HG03045 (cell line): ENCODE data around the gene NFE2.
"Not testable (repeated sequence)": the region's sequence is repeated elsewhere in the genome, so short reads cannot be mapped to it uniquely, and the experiment has no call there.

Experiments used
- ATAC-seq: cut with Tn5 transposase; IDR thresholded peaks from one replicate; pipeline ENCODE4 v1.9.1; 2021; ENCODE audit warnings: mild to moderate bottlenecking, moderate library complexity; ENCODE audit not compliant: unreplicated experiment

Gene NFE2

GRCh38 chr12:54300732-54301427, at the start of gene NFE2:
Gene NFE2 (minus strand): TSS chr12:54301015. CDS start chr12:54295248, 5,767 bp downstream.
- ATAC-seq, result no peak

GRCh38 chr12:54349679-54350078, 48.9 kb upstream of the NFE2 start:
- no peak for ATAC-seq

GRCh38 chr12:54349036-54349435, 48.2 kb upstream of the NFE2 start:
- ATAC-seq, result no peak

- no peak for ATAC-seq
Measured at GRCh38 chr12:54341378-54342300, 40.8 kb upstream of the NFE2 start.

- no peak for ATAC-seq
Measured at GRCh38 chr12:54340846-54341245, 40.0 kb upstream of the NFE2 start.

- no peak for ATAC-seq
Measured at GRCh38 chr12:54338698-54339296, 38.0 kb upstream of the NFE2 start.

- no peak for ATAC-seq
Measured at GRCh38 chr12:54337854-54338650, 37.2 kb upstream of the NFE2 start.

GRCh38 chr12:54337280-54337842, 36.5 kb upstream of the NFE2 start:
- no peak for ATAC-seq

- ATAC-seq, result no peak
Measured at GRCh38 chr12:54333420-54334034, 32.7 kb upstream of the NFE2 start.

GRCh38 chr12:54331461-54331860, 30.6 kb upstream of the NFE2 start:
- ATAC-seq, result no peak

- ATAC-seq, result no peak
Measured at GRCh38 chr12:54330442-54330841, 29.6 kb upstream of the NFE2 start.

GRCh38 chr12:54329759-54330158, 28.9 kb upstream of the NFE2 start:
- no peak for ATAC-seq

GRCh38 chr12:54328595-54329337, 28.0 kb upstream of the NFE2 start:
- ATAC-seq, result no peak

GRCh38 chr12:54325442-54326109, 24.8 kb upstream of the NFE2 start:
- not testable (repeated sequence) for ATAC-seq

- peak; percentile 98 for ATAC-seq
Measured at GRCh38 chr12:54324617-54325441, 24.0 kb upstream of the NFE2 start, which contains the start of gene COPZ1. Gene COPZ1 (plus strand): TSS chr12:54325131. CDS start chr12:54325164, 33 bp downstream.

- no peak for ATAC-seq
Measured at GRCh38 chr12:54321363-54321762, 20.5 kb upstream of the NFE2 start.

- ATAC-seq, result not testable (repeated sequence)
Measured at GRCh38 chr12:54312309-54312708, 11.5 kb upstream of the NFE2 start.

- ATAC-seq, result no peak
Measured at GRCh38 chr12:54311051-54311450, 10.2 kb upstream of the NFE2 start.
